ENCODE data around the gene PMEPA1. TPM values are rescaled to one million over a fixed set of nuclear protein-coding genes. Genes with fewer than 3 reads are reported as not detected.

PMEPA1 gene
- total and polyA plus RNA-seq, 2 donors = 1.0 to 5.1 TPM

- Histone ChIP-seq H3K9me3 (ENCODE audit: control insufficient read depth in 2 of 2, insufficient read depth in 1 of 2, low read length in 1 of 2) (no peaks in the 10 kb centered on the region), H3K4me3 (ENCODE audit: low read length in 2 of 2) (no peak overlapping the region), H3K4me1 (ENCODE audit: control insufficient read depth in 2 of 2, insufficient read depth in 2 of 2, low read length in 2 of 2) (peaks cover 0 to 3% of the 10 kb centered on the region in 2 donors), H3K27me3 (ENCODE audit: control insufficient read depth in 2 of 2, insufficient read depth in 1 of 2, low read length in 1 of 2) (peaks cover 0 to 19% of the 10 kb centered on the region in 2 donors), H3K27ac (ENCODE audit: low read depth in 1 of 2, low read length in 1 of 2) (no peak overlapping the region), H3K36me3 (ENCODE audit: control insufficient read depth in 2 of 2, insufficient read depth in 2 of 2, low read length in 1 of 2) (no peaks in the 10 kb centered on the region)
- WGBS = 92% methylated on average over 12 of the region's 12 CpGs
- DNase-seq (ENCODE audit: low read depth in 6 of 9, low spot score in 9 of 9) = no peak
Measured at GRCh38 chr20:57702091-57702490, 7.7 kb downstream of the PMEPA1 start.

DNA sequence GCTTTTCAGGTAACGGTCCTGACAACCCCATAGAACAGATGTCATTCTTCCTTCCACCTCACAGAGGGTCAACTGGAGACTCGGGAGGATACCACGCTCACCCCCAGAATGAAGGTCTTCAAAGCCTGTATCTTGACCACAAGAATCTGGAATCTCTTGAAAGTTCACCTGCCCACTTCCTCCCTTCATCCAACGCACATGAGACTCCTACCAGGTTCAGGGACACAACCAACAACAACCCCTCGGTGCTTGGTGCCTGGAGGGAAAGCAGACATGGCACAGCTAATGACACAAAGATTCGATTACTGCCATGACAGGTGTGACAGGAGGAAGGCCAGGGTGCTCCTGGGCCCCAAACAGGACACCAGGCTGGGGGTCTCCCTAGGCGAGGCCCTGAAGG is 8.2 kb downstream of the PMEPA1 start:
- Histone ChIP-seq H3K27ac (ENCODE audit: low read depth in 1 of 2, low read length in 1 of 2) (no peak overlapping the region), H3K4me1 (ENCODE audit: control insufficient read depth in 2 of 2, insufficient read depth in 2 of 2, low read length in 2 of 2) (peaks cover 0 to 3% of the 10 kb centered on the region in 2 donors), H3K27me3 (ENCODE audit: control insufficient read depth in 2 of 2, insufficient read depth in 1 of 2, low read length in 1 of 2) (peaks cover 0 to 14% of the 10 kb centered on the region in 2 donors), H3K4me3 (ENCODE audit: low read length in 2 of 2) (no peak overlapping the region), H3K9me3 (ENCODE audit: control insufficient read depth in 2 of 2, insufficient read depth in 1 of 2, low read length in 1 of 2) (no peaks in the 10 kb centered on the region), H3K36me3 (ENCODE audit: control insufficient read depth in 2 of 2, insufficient read depth in 2 of 2, low read length in 1 of 2) (no peaks in the 10 kb centered on the region)
- WGBS = 81% methylated on average over 7 of the region's 7 CpGs
- no peak for DNase-seq (ENCODE audit: low read depth in 6 of 9, low spot score in 9 of 9)

DNA sequence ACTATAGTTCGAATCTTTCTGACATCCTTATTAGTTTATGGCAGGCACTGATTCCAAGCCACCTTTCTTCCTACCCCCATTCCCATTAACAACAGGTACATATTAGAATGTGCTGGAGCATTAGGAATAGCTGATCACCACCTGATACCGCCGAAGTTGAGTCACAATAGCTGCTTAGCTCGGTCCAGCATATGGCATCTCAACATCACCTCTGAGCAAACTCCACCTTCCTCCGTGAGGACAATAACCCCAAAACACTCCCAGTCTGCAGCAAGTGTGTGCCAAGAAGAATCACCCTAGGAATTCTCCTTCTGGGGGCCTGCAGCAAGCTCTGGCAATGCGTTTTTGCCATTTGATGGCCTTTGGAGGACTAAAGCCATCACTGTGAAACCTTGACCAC is 8.7 kb downstream of the PMEPA1 start:
- Histone ChIP-seq H3K36me3 (ENCODE audit: control insufficient read depth in 2 of 2, insufficient read depth in 2 of 2, low read length in 1 of 2) (no peaks in the 10 kb centered on the region), H3K4me1 (ENCODE audit: control insufficient read depth in 2 of 2, insufficient read depth in 2 of 2, low read length in 2 of 2) (peaks cover 0 to 3% of the 10 kb centered on the region in 2 donors), H3K27ac (ENCODE audit: low read depth in 1 of 2, low read length in 1 of 2) (no peak overlapping the region), H3K4me3 (ENCODE audit: low read length in 2 of 2) (no peak overlapping the region), H3K9me3 (ENCODE audit: control insufficient read depth in 2 of 2, insufficient read depth in 1 of 2, low read length in 1 of 2) (no peaks in the 10 kb centered on the region), H3K27me3 (ENCODE audit: control insufficient read depth in 2 of 2, insufficient read depth in 1 of 2, low read length in 1 of 2) (peaks cover 0 to 10% of the 10 kb centered on the region in 2 donors)
- 93% methylated on average over 6 of the region's 6 CpGs for WGBS
- DNase-seq (ENCODE audit: low read depth in 6 of 9, low spot score in 9 of 9) = no peak

GRCh38 chr20:57699395-57699794 is 10.4 kb downstream of the PMEPA1 start:
- H3K4me3 ChIP-seq (ENCODE audit: low read length in 2 of 2) = no peak overlapping the region
- H3K4me1 ChIP-seq (ENCODE audit: control insufficient read depth in 2 of 2, insufficient read depth in 2 of 2, low read length in 2 of 2) = peaks cover 0 to 3% of the 10 kb centered on the region in 2 donors
- WGBS = 92% methylated on average over 8 of the region's 8 CpGs
- no peaks in the 10 kb centered on the region for H3K36me3 ChIP-seq (ENCODE audit: control insufficient read depth in 2 of 2, insufficient read depth in 2 of 2, low read length in 1 of 2)
- DNase-seq (ENCODE audit: low read depth in 6 of 9, low spot score in 9 of 9) = no peak
- no peaks in the 10 kb centered on the region for H3K9me3 ChIP-seq (ENCODE audit: control insufficient read depth in 2 of 2, insufficient read depth in 1 of 2, low read length in 1 of 2)
- H3K27me3 ChIP-seq (ENCODE audit: control insufficient read depth in 2 of 2, insufficient read depth in 1 of 2, low read length in 1 of 2) = peaks cover 0 to 5% of the 10 kb centered on the region in 2 donors
- H3K27ac ChIP-seq (ENCODE audit: low read depth in 1 of 2, low read length in 1 of 2) = no peak overlapping the region

DNA sequence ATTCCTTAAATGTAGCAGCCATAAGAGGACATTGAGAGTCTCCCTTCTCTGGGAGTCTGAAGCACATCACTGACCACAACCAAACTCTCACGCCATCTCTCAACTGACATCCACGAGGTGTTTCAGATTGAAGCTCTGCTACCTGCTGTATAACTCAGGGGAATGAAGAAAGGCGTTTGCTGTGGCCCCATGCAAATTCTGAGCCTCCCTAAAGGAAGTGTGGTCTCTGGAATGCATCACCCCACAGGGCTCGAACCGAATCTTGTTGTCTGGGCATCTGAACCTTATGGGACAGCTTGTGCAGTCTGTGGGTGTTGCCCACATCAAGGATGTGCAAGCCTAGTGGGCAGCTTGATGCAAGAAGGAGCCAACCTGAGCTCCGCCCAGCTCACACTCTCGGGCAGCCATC is 10.9 kb downstream of the PMEPA1 start:
- H3K4me3 ChIP-seq (ENCODE audit: low read length in 2 of 2) = no peak overlapping the region
- no peaks in the 10 kb centered on the region for H3K36me3 ChIP-seq (ENCODE audit: control insufficient read depth in 2 of 2, insufficient read depth in 2 of 2, low read length in 1 of 2)
- no peaks in the 10 kb centered on the region for H3K9me3 ChIP-seq (ENCODE audit: control insufficient read depth in 2 of 2, insufficient read depth in 1 of 2, low read length in 1 of 2)
- peaks cover 0 to 3% of the 10 kb centered on the region in 2 donors for H3K4me1 ChIP-seq (ENCODE audit: control insufficient read depth in 2 of 2, insufficient read depth in 2 of 2, low read length in 2 of 2)
- H3K27ac ChIP-seq (ENCODE audit: low read depth in 1 of 2, low read length in 1 of 2) = no peak overlapping the region
- DNase-seq (ENCODE audit: low read depth in 6 of 9, low spot score in 9 of 9) = no peak
- H3K27me3 ChIP-seq (ENCODE audit: control insufficient read depth in 2 of 2, insufficient read depth in 1 of 2, low read length in 1 of 2) = peaks cover 0 to 3% of the 10 kb centered on the region in 2 donors
- 91% methylated on average over 7 of the region's 7 CpGs for WGBS

DNA sequence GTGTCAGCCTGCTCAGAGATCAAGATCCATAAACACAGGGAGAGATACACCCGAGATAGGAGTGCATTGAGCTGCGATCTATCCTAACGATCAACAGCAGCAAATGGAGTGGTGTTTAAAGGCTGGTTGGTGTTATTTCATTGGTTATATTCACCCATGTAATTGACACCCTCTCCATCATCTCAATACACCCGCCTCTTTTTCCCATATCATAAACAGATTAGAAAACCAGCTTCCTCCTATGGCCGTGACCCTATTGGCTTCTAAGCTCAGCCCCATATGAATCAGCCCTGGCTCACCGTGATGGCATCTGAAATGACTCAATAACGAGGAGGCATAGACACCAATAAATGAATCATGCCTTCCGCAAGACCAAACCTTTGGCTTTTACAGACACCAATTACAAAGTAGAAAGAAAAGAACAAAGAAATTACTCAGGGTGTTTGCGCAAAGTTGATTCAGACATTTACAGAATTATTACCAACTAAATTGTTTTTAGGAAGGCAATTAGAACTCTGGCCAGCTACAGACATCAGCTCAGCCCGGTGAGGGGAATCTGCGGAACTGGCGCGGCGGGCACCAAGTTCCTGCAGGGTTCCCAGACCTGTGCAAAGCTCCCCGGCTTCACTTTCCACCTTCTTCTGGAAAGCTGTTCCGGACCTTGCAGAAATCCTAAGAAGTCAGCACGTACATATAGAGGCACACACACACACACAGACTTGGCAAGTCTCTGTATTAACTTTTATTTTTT is 11.5 kb downstream of the PMEPA1 start:
- WGBS = 95% methylated on average over 17 of the region's 17 CpGs
- H3K9me3 ChIP-seq (ENCODE audit: control insufficient read depth in 2 of 2, insufficient read depth in 1 of 2, low read length in 1 of 2) = no peaks in the 10 kb centered on the region
- no peak overlapping the region for H3K4me3 ChIP-seq (ENCODE audit: low read length in 2 of 2)
- no peaks in the 10 kb centered on the region for H3K4me1 ChIP-seq (ENCODE audit: control insufficient read depth in 2 of 2, insufficient read depth in 2 of 2, low read length in 2 of 2)
- peaks cover 0 to 1% of the 10 kb centered on the region in 2 donors for H3K27me3 ChIP-seq (ENCODE audit: control insufficient read depth in 2 of 2, insufficient read depth in 1 of 2, low read length in 1 of 2)
- no peak overlapping the region for H3K27ac ChIP-seq (ENCODE audit: low read depth in 1 of 2, low read length in 1 of 2)
- H3K36me3 ChIP-seq (ENCODE audit: control insufficient read depth in 2 of 2, insufficient read depth in 2 of 2, low read length in 1 of 2) = no peaks in the 10 kb centered on the region
- no peak for DNase-seq (ENCODE audit: low read depth in 6 of 9, low spot score in 9 of 9)

GRCh38 chr20:57697543-57697942 is 12.3 kb downstream of the PMEPA1 start:
- H3K27ac ChIP-seq (ENCODE audit: low read depth in 1 of 2, low read length in 1 of 2) = no peak overlapping the region
- H3K9me3 ChIP-seq (ENCODE audit: control insufficient read depth in 2 of 2, insufficient read depth in 1 of 2, low read length in 1 of 2) = no peaks in the 10 kb centered on the region
- H3K36me3 ChIP-seq (ENCODE audit: control insufficient read depth in 2 of 2, insufficient read depth in 2 of 2, low read length in 1 of 2) = no peaks in the 10 kb centered on the region
- DNase-seq (ENCODE audit: low read depth in 6 of 9, low spot score in 9 of 9) = no peak
- no peaks in the 10 kb centered on the region for H3K27me3 ChIP-seq (ENCODE audit: control insufficient read depth in 2 of 2, insufficient read depth in 1 of 2, low read length in 1 of 2)
- 85% methylated on average over 7 of the region's 7 CpGs for WGBS
- no peak overlapping the region for H3K4me3 ChIP-seq (ENCODE audit: low read length in 2 of 2)
- H3K4me1 ChIP-seq (ENCODE audit: control insufficient read depth in 2 of 2, insufficient read depth in 2 of 2, low read length in 2 of 2) = no peaks in the 10 kb centered on the region

GRCh38 chr20:57696401-57696961 is 13.3 kb downstream of the PMEPA1 start:
- H3K9me3 ChIP-seq (ENCODE audit: control insufficient read depth in 2 of 2, insufficient read depth in 1 of 2, low read length in 1 of 2) = no peaks in the 10 kb centered on the region
- DNase-seq (ENCODE audit: low read depth in 6 of 9, low spot score in 9 of 9) = no peak
- H3K27ac ChIP-seq (ENCODE audit: low read depth in 1 of 2, low read length in 1 of 2) = no peak overlapping the region
- no peaks in the 10 kb centered on the region for H3K4me1 ChIP-seq (ENCODE audit: control insufficient read depth in 2 of 2, insufficient read depth in 2 of 2, low read length in 2 of 2)
- H3K4me3 ChIP-seq (ENCODE audit: low read length in 2 of 2) = no peak overlapping the region
- H3K36me3 ChIP-seq (ENCODE audit: control insufficient read depth in 2 of 2, insufficient read depth in 2 of 2, low read length in 1 of 2) = no peaks in the 10 kb centered on the region
- no peaks in the 10 kb centered on the region for H3K27me3 ChIP-seq (ENCODE audit: control insufficient read depth in 2 of 2, insufficient read depth in 1 of 2, low read length in 1 of 2)
- WGBS = 97% methylated on average over 12 of the region's 12 CpGs

GRCh38 chr20:57695940-57696339 is 13.9 kb downstream of the PMEPA1 start:
- DNase-seq (ENCODE audit: low read depth in 6 of 9, low spot score in 9 of 9) = no peak
- no peaks in the 10 kb centered on the region for H3K36me3 ChIP-seq (ENCODE audit: control insufficient read depth in 2 of 2, insufficient read depth in 2 of 2, low read length in 1 of 2)
- no peak overlapping the region for H3K27ac ChIP-seq (ENCODE audit: low read depth in 1 of 2, low read length in 1 of 2)
- no peak overlapping the region for H3K4me3 ChIP-seq (ENCODE audit: low read length in 2 of 2)
- H3K4me1 ChIP-seq (ENCODE audit: control insufficient read depth in 2 of 2, insufficient read depth in 2 of 2, low read length in 2 of 2) = no peaks in the 10 kb centered on the region
- 75% methylated on average over 5 of the region's 5 CpGs for WGBS
- no peaks in the 10 kb centered on the region for H3K9me3 ChIP-seq (ENCODE audit: control insufficient read depth in 2 of 2, insufficient read depth in 1 of 2, low read length in 1 of 2)
- no peaks in the 10 kb centered on the region for H3K27me3 ChIP-seq (ENCODE audit: control insufficient read depth in 2 of 2, insufficient read depth in 1 of 2, low read length in 1 of 2)

Measured in thymus (tissue), 11 donors.